CMK (cell line): ENCODE results near the gene PLK3.
A peak's percentile ranks its signal among the peaks of the same experiment; 100 is the strongest.
"Not testable (repeated sequence)": the region's sequence is repeated elsewhere in the genome, so short reads cannot be mapped to it uniquely, and the experiment has no call there.

Source experiments
- DNase-seq: peaks from one replicate; pipeline ENCODE4 v3.0.0-alpha.2; 2010; ENCODE audit warnings: low read depth

Gene PLK3

GRCh38 chr1:44799770-44800584 is at the start of gene PLK3:
PLK3 (plus strand) TSS chr1:44800377; CDS start chr1:44800464, 87 bp downstream.
- DNase-seq: peak; percentile 97

- no peak for DNase-seq
These were observed 42.8 kb upstream of the PLK3 start for GRCh38 chr1:44757420-44757819.

- DNase-seq: no peak
These were observed 41.1 kb upstream of the PLK3 start for GRCh38 chr1:44759077-44759476.

- DNase-seq: no peak
These were observed 39.3 kb upstream of the PLK3 start for GRCh38 chr1:44760876-44761275.

GRCh38 chr1:44766421-44766820 is 33.8 kb upstream of the PLK3 start:
- not testable (repeated sequence) for DNase-seq

- peak; percentile 95 for DNase-seq
These were observed 24.9 kb upstream of the PLK3 start, which contains the start of gene RPS8 for GRCh38 chr1:44775078-44775929. RPS8 (plus strand) TSS chr1:44775540; CDS start chr1:44775597, 57 bp downstream.

GRCh38 chr1:44775930-44776729 is 24.0 kb upstream of the PLK3 start:
- no peak for DNase-seq

- DNase-seq: no peak
These were observed 23.5 kb upstream of the PLK3 start for GRCh38 chr1:44776730-44777068.

GRCh38 chr1:44777547-44777946 is 22.6 kb upstream of the PLK3 start:
- DNase-seq: no peak

- DNase-seq: no peak
These were observed 22.1 kb upstream of the PLK3 start for GRCh38 chr1:44777969-44778635.

GRCh38 chr1:44778705-44779576 is 21.2 kb upstream of the PLK3 start:
- no peak for DNase-seq

- DNase-seq: no peak
These were observed 19.5 kb upstream of the PLK3 start for GRCh38 chr1:44780583-44781121.

- no peak for DNase-seq
These were observed 16.5 kb upstream of the PLK3 start for GRCh38 chr1:44783697-44784093.

- DNase-seq: no peak
These were observed 15.8 kb upstream of the PLK3 start for GRCh38 chr1:44784094-44785028.

GRCh38 chr1:44785029-44785380 is 15.2 kb upstream of the PLK3 start:
- DNase-seq: no peak

- no peak for DNase-seq
These were observed 14.6 kb upstream of the PLK3 start for GRCh38 chr1:44785501-44786137.

- no peak for DNase-seq
These were observed 13.9 kb upstream of the PLK3 start for GRCh38 chr1:44786138-44786840.

- DNase-seq: no peak
These were observed 13.2 kb upstream of the PLK3 start for GRCh38 chr1:44786841-44787426.
